GM23248 (cell line): Measurements from ENCODE around the gene PRKAG1. TPM values are rescaled to one million over a fixed set of nuclear protein-coding genes. Genes with fewer than 3 reads are reported as not detected.

Experiments used
- DNase-seq: peaks from one replicate; pipeline ENCODE4 v3.0.0-alpha.2; 2015
- H2AFZ ChIP-seq: fragments of 200-600 bp; sonication (generic); 2 replicates; pipeline ENCODE4 v1.6.1; 2016; ENCODE audit warnings: antibody characterized with exemption
- H3F3A ChIP-seq: fragments of 200-600 bp; sonication (generic); 2 replicates; pipeline ENCODE4 v1.6.1; 2016; ENCODE audit warnings: mild to moderate bottlenecking, antibody characterized with exemption, mixed run types; ENCODE audit not compliant: insufficient read depth
- H3K27ac ChIP-seq: fragments of 200-600 bp; sonication (generic); 2 replicates; pipeline ENCODE4 v1.5.1; 2016; ENCODE audit warnings: mild to moderate bottlenecking
- H3K27me3 ChIP-seq: fragments of 200-600 bp; sonication (generic); replicated peaks from 2 replicates; pipeline ENCODE4 v1.6.1; 2016; ENCODE audit warnings: mild to moderate bottlenecking; ENCODE audit not compliant: insufficient read depth
- H3K36me3 ChIP-seq: fragments of 200-600 bp; sonication (generic); 2 replicates; pipeline ENCODE4 v1.6.1; 2016; ENCODE audit warnings: low read depth, mild to moderate bottlenecking
- H3K4me1 ChIP-seq: fragments of 200-600 bp; sonication (generic); 2 replicates; pipeline ENCODE4 v1.6.1; 2016; ENCODE audit warnings: mild to moderate bottlenecking; ENCODE audit not compliant: insufficient read depth
- H3K4me2 ChIP-seq: fragments of 200-600 bp; sonication (generic); one replicate; pipeline ENCODE4 v1.6.1; 2016; ENCODE audit warnings: mild to moderate bottlenecking; ENCODE audit not compliant: unreplicated experiment
- H3K4me3 ChIP-seq: fragments of 200-600 bp; sonication (generic); 2 replicates; pipeline ENCODE4 v1.5.1; 2016; ENCODE audit warnings: mild to moderate bottlenecking
- H3K79me2 ChIP-seq: fragments of 200-600 bp; sonication (generic); 2 replicates; pipeline ENCODE4 v1.6.1; 2016; ENCODE audit warnings: mild to moderate bottlenecking; ENCODE audit not compliant: insufficient read depth
- H3K9ac ChIP-seq: fragments of 200-600 bp; sonication (generic); 2 replicates; pipeline ENCODE4 v1.6.1; 2016; ENCODE audit warnings: mild to moderate bottlenecking
- H3K9me2 ChIP-seq: fragments of 200-600 bp; sonication (generic); 2 replicates; pipeline ENCODE4 v1.6.1; 2016; ENCODE audit warnings: mixed run types, mild to moderate bottlenecking, moderate library complexity; ENCODE audit not compliant: insufficient read depth
- H3K9me3 ChIP-seq: fragments of 200-600 bp; sonication (generic); one replicate; pipeline ENCODE4 v1.6.1; 2017; ENCODE audit warnings: low read depth
- H4K20me1 ChIP-seq: fragments of 200-600 bp; sonication (generic); 2 replicates; pipeline ENCODE4 v1.6.0; 2016; ENCODE audit not compliant: insufficient read depth
- EZH2 ChIP-seq: fragments of 200-600 bp; sonication (generic); IDR thresholded peaks from 2 replicates; pipeline ENCODE4 v1.6.1; 2018; ENCODE audit warnings: antibody characterized with exemption, mild to moderate bottlenecking; ENCODE audit not compliant: insufficient read depth, poor library complexity, severe bottlenecking
- EZH2phosphoT487 ChIP-seq: fragments of 200-600 bp; sonication (generic); IDR thresholded peaks from 2 replicates; pipeline ENCODE4 v1.6.1; 2018; ENCODE audit warnings: antibody characterized with exemption, moderate library complexity, mild to moderate bottlenecking, low read depth; ENCODE audit not compliant: insufficient read depth
- WGBS, 2 experiments: methylation state at CpG; one replicate each; pipeline ENCODE4 v1.1.6; 2015 to 2017; ENCODE audit warnings: low lambda C conversion rate in 2 of 2, low coverage in 1 of 2; ENCODE audit errors: missing lambda C conversion rate in 2 of 2; 5-methylcytosine and 5-hydroxymethylcytosine counted together
- in situ Hi-C: fragments of 300-500 bp; cut with MboI; formaldehyde crosslinking; loops from 2 replicates; pipeline ENCODE4 v1.15.0; 2020
- polyA plus RNA-seq: library from polyadenylated mRNA; unstranded; fragments of >200 nt; fragmentation: Nextera tagmentation; extraction: Ambion mirVana; gene quantifications from 2 replicates; pipeline ENCODE4 v1.2.1, GENCODE V29; 2016
- total RNA-seq: library from RNA; depleted of rRNA; stranded (reverse); fragments of >200 nt; shearing (Covaris generic); gene quantifications from 2 replicates; pipeline ENCODE4 v1.2.3, GENCODE V29; 2014

PRKAG1 gene
- total and polyA plus RNA-seq, 2 experiments from 2014 or later, result 62.5 to 91.3 TPM

GRCh38 chr12:49023812-49024211, 5.2 kb upstream of the PRKAG1 start:
- TF ChIP-seq EZH2 (no peak), EZH2phosphoT487 (no peak)
- Histone ChIP-seq H2AFZ (no peak overlapping the region), H3K9ac (no peak overlapping the region), H3K4me1 (peaks cover 7% of the 10 kb centered on the region), H3K79me2 (no peaks in the 10 kb centered on the region), H3K36me3 (peaks cover 30% of the 10 kb centered on the region), H3K27me3 (no peaks in the 10 kb centered on the region), H3K4me2 (no peak overlapping the region), H3K9me2 (no peaks in the 10 kb centered on the region), H3K9me3 (no peaks in the 10 kb centered on the region), H3K27ac (no peak overlapping the region), H3F3A (peaks cover 26% of the 10 kb centered on the region; the same call in 1 of the 2 replicates), H3K4me3 (no peak overlapping the region), H4K20me1 (no peaks in the 10 kb centered on the region)
- in situ Hi-C loops, result no loop called here
- WGBS, 2 experiments, result 100% methylated on average over 2 of the region's 2 CpGs
- DNase-seq, result no peak

DNA sequence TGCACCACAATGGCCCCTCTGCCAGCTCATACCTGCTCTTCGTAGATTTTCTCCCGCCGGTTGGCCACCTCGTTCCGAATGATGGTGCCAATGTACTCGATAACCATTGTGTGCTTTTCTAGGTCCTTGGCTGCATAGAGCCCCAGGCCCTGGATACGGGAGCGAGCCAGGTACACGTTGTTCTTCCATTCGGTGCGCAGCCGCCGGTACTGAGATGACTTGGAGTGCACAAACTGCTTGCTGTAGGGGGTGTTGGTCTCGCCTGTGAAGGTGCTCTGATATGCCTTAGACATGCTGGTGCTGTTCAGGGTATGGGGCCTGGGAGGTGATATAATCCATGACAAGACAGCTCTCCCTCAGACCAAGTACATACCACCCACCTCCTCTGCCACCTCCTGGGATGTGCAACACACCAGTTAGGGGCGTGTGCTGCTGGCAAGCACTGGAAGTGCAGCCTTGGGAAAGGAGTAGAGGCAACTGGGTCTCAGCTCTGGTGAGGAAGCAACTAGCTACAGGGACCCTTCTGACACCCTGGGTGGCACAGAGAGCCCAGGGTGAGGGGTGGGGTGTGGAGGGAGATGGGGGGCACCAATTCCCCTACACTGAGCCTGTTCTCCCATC, 4.1 kb upstream of the PRKAG1 start:
- Histone ChIP-seq H3K9ac (no peak overlapping the region), H3K4me1 (peaks cover 8% of the 10 kb centered on the region), H3K9me3 (no peaks in the 10 kb centered on the region), H3K4me2 (no peak overlapping the region), H3K27me3 (no peaks in the 10 kb centered on the region), H3K9me2 (no peaks in the 10 kb centered on the region), H3K79me2 (peaks cover 4% of the 10 kb centered on the region; the same call in 1 of the 2 replicates), H3K4me3 (no peak overlapping the region), H3F3A (peaks cover 26% of the 10 kb centered on the region; the same call in 1 of the 2 replicates), H4K20me1 (no peaks in the 10 kb centered on the region), H3K27ac (no peak overlapping the region), H2AFZ (no peak overlapping the region), H3K36me3 (peaks cover 29% of the 10 kb centered on the region)
- peak; percentile 5 for DNase-seq
- TF ChIP-seq EZH2 (no peak), EZH2phosphoT487 (no peak)
- 89 to 91% methylated on average over 15 of the region's 15 CpGs for WGBS, 2 experiments
- in situ Hi-C loops, result no loop called here

DNA sequence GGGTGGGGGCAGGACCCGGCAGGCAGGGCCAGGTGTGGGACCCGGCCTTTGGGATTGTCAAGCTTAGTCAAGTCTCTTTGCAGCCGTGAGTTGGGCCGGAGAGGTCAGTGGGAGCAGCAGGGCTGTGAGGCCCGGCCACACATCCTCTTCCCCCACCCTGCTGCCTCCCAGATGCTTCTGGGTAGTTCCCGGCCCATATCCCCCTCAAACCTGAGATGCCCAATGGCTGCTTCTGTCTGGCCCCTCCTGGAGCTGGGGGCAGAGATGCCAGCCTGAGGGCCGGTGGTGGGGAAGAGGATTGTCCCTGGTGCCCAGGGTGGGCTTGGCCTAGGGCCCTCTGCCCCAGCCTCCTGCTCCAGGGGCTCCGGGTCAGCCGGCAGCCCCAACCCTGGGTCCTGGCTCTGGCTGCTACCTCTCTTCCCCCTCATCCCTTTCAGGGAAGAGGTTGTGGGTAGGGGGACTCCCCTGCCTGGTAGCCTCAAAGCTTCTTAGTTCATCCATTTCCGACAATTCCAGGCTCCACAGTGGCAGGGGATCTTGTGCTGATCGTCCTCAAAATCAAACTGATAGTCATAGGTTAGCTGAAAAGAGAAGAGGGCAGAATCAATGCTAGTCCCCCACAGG, 2.8 kb upstream of the PRKAG1 start:
- no peak overlapping the region for H3K9ac ChIP-seq
- in situ Hi-C loops, result no loop called here
- H3K9me2 ChIP-seq, result no peaks in the 10 kb centered on the region
- no peak overlapping the region for H2AFZ ChIP-seq
- peaks cover 16% of the 10 kb centered on the region for H3K79me2 ChIP-seq
- no peak overlapping the region for H3K4me3 ChIP-seq
- no peak for DNase-seq
- no peak overlapping the region for H3K27ac ChIP-seq
- no peak overlapping the region for H3K4me2 ChIP-seq
- no peaks in the 10 kb centered on the region for H4K20me1 ChIP-seq
- no peaks in the 10 kb centered on the region for H3K27me3 ChIP-seq
- WGBS, 2 experiments, result 80 to 88% methylated on average over 9 to 11 of the region's 11 CpGs
- peaks cover 13% of the 10 kb centered on the region for H3K4me1 ChIP-seq
- H3F3A ChIP-seq, result peaks cover 26% of the 10 kb centered on the region; the same call in 1 of the 2 replicates
- H3K9me3 ChIP-seq, result no peaks in the 10 kb centered on the region
- peaks cover 26% of the 10 kb centered on the region for H3K36me3 ChIP-seq
- no peak for TF ChIP-seq EZH2
- TF ChIP-seq EZH2phosphoT487, result no peak

DNA sequence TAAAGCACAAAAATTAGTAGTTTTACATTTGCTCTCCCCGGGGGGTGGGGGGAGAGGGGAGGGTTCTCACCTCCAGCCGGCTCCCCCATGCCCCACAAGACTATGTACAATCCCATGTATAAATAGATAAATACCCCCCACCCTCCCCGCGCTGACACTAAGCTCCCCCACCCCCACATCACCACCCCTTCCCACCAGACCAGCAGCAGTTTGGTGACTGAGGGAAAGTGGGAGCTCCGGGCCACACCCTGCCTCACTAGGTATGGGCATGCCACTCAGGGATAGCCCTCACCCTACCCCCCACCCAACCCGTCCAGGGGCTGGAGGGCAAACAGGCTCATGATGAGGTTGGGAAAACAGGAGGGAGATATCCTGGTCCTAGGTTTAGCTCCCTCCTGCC, 1.9 kb upstream of the PRKAG1 start:
- 75 to 84% methylated on average over 4 to 6 of the region's 6 CpGs for WGBS, 2 experiments
- H2AFZ ChIP-seq, result no peak overlapping the region
- no peak for TF ChIP-seq EZH2
- no peak for TF ChIP-seq EZH2phosphoT487
- H3K4me3 ChIP-seq, result no peak overlapping the region
- no peak overlapping the region for H3K4me2 ChIP-seq
- peaks cover 21% of the 10 kb centered on the region for H3K36me3 ChIP-seq
- no peaks in the 10 kb centered on the region for H4K20me1 ChIP-seq
- no peak overlapping the region for H3K27ac ChIP-seq
- H3F3A ChIP-seq, result peaks cover 26% of the 10 kb centered on the region; the same call in 1 of the 2 replicates
- no peaks in the 10 kb centered on the region for H3K9me2 ChIP-seq
- H3K9ac ChIP-seq, result no peak overlapping the region
- H3K9me3 ChIP-seq, result no peaks in the 10 kb centered on the region
- H3K27me3 ChIP-seq, result no peaks in the 10 kb centered on the region
- no peak for DNase-seq
- in situ Hi-C loops, result no loop called here
- peaks cover 26% of the 10 kb centered on the region for H3K79me2 ChIP-seq
- peaks cover 13% of the 10 kb centered on the region for H3K4me1 ChIP-seq
